GM18909 (cell line): ENCODE results near the gene ADD1.
A peak's percentile ranks its signal among the peaks of the same experiment; 100 is the strongest.

Experiments used
- ATAC-seq: cut with Tn5 transposase; IDR thresholded peaks from one replicate; pipeline ENCODE4 v1.9.1; 2021; ENCODE audit warnings: mild to moderate bottlenecking; ENCODE audit not compliant: unreplicated experiment, poor library complexity

ADD1 gene, protein sequence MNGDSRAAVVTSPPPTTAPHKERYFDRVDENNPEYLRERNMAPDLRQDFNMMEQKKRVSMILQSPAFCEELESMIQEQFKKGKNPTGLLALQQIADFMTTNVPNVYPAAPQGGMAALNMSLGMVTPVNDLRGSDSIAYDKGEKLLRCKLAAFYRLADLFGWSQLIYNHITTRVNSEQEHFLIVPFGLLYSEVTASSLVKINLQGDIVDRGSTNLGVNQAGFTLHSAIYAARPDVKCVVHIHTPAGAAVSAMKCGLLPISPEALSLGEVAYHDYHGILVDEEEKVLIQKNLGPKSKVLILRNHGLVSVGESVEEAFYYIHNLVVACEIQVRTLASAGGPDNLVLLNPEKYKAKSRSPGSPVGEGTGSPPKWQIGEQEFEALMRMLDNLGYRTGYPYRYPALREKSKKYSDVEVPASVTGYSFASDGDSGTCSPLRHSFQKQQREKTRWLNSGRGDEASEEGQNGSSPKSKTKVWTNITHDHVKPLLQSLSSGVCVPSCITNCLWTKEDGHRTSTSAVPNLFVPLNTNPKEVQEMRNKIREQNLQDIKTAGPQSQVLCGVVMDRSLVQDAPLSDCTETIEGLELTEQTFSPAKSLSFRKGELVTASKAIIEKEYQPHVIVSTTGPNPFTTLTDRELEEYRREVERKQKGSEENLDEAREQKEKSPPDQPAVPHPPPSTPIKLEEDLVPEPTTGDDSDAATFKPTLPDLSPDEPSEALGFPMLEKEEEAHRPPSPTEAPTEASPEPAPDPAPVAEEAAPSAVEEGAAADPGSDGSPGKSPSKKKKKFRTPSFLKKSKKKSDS

DNA sequence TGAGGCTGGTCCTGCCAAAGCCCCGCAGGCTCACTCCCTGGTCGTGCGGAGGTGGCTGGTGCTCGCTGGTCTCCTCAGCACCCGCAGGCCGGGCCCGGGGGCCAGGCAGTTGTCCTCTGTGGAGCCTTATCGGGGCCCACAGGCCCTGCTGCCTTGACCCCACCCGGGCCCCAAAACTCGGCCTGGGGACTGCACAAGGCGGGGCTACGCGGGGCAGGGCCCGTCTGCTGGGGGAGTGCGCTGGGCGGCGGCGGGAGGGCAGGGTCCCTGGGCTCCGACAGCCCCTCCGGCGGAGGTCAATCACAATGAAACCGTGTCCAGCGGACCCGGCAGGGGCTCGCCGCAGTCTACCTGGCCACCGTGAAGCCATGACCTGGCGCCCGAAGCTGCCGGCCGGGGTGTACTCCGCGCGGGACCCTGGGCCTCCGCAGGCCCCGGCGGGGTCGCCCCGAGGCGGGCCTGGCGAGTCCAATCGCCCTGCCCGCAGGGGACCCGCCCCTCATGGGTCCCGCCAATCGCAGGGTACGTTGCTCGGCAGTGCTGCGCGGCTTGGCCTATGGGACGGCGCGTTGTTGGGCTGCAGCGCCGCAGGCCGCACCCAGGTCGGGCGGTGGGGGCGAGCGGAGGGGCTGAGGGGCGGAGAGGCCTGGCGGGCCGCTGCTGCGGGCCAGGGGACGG is at the start of gene ADD1:
Gene ADD1 (plus strand): TSS at position 582 of the 678 bp plus-strand sequence. CDS start 32,072 bp downstream, outside the sequence.
- ATAC-seq = peak; percentile 85

DNA sequence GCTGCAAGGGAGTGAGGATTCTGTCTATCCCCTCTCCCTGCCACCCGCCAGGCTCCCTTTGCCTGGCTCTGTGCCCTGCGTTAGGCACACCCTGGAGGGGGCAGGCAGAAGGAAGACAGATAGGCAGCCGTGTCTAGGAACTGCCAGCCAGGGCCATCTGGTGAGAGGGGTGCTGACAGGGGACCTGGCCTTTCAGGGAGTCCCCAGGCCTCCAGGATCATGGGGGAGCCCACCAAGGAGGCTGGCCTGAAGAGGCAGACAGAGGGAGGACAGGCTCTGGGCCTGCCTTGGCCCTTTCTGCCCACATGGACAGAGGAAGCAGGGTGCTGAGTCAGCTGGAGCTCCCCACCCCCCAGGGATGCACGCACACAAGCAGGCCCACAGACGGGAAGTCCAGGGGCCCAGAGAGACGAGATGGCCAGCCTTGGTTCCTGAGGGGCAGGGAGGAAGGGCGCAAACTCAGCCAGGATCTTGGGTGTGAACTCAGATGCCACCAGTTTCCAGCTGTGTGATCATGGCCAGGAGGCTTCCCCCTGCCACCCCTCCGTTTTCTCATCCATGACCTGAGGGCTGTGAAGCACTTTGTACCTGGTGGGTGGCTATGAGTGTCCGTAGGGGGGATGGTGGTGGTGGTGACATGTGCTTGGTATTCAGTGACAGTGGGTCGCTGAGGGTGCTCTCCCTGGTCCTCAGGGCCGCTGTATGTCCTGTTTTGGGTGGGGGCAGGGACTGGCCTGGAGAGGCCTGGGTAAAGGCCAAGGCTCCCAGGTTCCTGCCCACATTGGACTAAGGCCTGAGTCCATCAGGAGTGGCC is 49.0 kb upstream of the ADD1 start:
- ATAC-seq = no peak

DNA sequence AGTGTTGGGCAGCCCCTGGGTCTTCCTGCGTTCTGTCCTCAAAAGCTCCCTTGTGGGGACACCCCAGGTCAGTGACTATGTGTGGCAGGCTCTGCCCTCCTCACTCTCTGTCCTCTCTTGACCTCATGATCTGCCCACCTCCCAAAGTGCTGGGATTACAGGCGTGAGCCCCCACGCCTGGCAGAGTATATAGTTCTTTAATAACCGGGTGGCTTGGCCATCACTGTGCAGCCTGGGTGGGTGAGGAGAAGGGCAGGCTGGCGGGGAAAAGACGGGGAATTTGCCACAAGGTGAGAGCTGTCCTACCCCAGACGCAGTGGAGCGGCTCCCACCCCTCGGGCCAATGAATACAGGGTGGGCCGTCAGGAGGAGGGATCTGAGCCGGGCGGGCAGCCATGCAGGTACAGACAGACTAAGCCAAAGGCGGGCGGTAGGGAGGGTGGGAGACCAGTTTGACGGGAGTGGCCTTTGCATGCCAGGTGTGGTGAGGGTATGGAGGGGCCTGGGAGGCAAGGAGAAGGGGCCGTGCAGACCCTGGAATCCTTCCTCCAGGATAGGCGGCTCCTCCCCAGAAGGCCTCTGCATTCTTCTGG is 48.2 kb upstream of the ADD1 start:
- no peak for ATAC-seq

DNA sequence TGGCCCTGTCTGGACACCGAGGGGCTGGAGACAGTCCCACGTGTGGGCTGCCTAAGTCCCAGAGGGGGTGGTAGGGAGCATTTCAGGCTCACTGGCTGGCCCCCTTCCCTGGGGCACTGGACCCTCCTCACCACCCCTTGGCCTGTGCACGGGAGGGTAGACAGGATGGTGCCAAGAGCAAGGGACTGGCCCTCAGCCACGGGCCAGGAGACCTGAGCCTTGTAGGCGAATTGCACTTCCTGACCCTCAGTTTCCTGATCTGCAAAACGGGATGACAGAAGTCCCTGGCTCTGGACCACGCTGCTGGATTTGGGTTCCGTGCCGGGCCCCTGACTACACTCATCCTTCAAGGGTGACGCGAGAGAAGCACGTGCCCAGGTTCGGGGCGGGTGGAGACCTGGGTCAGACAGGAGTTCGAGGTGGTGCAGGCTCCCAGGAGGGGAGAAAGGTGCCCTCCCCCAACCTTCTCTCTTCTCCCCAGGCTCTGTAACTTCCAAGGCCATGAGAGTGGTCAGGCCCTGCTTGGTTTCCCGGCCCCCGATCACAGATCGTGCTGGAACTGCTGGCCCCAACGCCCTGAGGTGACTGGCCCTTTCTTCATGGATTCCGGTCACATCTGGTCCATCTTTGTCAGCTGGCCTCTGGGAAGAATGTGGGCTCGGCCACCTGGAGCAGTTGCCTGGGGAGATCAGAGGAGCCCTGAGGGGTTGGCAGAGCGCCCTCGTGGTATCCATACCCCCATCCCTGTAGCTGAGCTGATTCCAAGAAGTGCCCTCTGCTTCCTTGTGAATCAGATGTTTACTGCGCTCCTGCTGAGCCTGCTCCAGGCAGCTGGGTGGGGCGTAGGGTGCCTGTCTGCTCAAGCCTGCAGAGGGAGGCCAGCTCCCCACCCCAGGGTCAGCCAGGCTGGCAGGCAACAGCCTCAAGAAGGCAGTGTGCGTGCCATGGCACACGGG is 47.5 kb upstream of the ADD1 start:
- no peak for ATAC-seq

DNA sequence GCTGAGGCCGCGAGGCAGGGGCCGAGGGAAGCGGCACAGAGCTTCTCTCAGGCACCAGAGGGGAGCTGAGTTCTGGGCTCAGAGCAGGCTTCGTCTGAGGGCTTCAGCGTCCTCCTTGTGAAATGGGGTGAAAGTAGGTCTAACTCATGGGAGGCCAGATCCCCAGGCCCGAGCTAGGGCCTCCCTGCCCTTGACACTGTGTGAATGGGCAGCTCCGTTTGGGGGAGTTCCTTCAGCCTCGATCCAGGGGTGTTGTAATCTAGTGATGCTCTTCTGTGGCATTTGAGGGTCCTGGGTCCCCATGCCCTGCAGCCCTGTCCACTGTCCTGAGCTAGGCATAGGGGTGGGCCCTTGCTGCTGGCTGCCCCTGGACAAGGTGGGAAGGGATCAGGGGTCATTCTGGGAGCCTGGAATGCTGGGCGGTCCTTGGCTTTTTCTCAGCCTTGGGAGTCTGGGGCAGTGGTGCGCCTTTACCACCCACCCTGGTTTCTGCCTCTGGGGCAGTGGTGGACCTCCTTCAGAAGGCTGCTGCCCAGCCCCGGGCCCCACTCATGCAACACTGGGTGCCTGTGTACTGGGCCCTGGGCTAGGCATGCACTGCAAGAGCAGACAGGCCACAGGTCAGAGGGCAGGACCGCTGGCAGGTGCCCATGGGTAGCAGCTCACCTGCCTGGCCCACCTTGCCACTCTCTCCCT is 46.6 kb upstream of the ADD1 start:
- no peak for ATAC-seq

DNA sequence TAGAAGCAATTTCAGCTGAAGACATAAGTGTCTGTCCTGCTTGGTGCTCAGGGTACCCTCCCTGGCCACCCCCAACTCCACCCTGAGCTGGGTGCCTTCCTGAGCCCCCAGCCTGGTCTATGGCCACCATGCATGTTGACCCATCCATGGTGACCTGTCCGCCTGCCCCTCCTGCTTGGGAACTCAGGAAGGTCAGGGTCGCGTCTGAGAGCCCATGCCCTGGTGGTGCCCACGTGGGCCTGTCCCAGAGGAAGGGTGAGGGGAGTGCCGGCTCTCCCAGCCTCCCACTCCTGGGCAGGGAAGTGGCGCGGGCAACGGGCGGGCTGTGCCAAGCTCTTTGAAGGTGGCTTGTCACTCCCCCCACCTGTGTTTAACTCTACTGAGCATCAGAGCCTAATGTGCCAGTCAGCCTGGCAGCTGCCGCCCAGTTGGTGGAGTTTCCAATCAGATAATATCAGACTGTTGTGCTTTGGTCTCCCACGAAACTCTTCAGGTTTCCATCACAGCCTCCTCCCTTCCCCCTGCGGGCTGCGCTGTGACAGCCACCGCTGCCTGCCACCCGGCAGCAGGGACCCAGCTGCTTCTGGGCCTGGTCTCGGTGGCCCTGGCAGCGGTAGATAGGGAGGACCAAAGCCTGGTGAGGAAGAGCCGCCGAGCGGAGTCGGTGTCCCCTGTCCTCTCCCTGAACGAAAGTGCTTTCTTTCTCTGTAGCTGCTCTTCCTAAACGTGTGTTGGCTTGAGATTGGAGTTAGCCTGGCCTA is 45.9 kb upstream of the ADD1 start:
- no peak for ATAC-seq

DNA sequence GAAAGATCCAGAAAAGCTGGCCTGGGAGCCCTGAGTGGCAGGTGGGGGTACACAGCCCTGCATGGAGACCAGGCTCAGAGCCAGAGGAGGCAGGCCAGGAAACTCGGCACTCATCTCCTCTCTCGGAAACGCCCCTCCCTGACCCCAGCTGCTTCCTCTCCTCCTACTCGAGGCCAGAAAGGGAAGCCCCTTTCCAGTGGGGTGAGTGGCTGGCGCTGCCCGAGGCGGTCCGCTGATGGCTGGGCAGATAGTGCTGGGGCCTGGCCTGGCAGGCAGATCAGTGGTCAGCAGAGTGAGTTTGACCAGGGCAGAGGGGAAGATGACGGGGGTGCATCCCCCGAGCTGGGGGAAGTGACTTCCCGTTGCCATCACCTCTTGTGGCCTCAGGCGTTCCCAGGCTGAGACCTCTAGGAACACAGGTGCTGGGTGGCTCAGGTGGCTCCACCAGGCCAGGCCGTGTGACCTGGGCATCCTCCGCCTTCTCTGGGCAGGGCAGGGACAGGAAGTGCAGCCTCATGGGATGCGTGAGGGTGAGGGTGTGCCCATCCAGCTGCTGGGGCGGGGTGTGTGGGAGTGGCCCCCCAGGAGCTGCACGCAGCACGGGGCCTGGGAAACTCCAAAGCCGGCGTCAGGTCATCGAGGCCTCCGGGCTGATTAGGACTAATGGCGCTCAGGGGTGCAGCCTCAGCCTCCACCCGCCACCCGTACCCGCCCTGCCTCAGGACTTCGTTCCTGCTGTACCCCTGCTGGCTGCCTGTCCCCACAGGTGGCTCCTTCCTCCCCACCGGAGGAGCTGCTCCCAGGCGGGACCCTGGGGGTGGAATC is 45.0 kb upstream of the ADD1 start:
- peak; percentile 54 for ATAC-seq

DNA sequence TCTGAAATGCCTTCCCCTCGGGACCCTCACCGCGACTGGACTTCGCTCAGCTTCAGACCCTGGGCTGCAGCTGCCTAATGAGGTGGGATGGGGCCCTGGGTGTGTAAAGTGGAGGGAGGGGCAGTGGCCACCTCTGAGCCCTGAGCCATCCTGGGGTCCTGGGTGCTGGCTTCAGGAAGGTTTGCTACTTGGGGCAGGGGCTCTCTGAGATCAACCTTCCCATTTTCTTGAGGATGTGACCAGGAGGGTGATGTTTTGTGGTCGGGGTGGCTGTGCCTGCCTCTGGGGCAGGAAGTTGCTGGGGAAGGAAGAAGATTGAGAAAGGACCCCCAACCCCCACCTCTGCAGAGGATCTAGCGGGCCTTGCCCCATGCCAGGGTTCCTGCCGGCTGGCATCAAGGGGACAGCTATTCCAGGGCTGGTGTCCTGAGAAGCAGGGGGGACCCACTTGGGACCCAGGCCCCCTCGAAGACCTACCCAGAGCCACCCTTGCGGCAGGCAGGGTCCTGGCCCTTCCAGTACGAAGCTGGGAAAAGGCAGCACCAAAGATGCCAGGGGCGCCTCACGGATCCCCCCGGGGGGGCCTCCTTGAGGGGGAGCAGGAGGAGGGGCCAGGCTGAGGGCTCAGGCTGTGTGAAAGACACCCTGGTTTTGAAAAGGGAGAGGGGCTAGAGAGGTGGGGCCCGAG is 44.3 kb upstream of the ADD1 start:
- no peak for ATAC-seq

DNA sequence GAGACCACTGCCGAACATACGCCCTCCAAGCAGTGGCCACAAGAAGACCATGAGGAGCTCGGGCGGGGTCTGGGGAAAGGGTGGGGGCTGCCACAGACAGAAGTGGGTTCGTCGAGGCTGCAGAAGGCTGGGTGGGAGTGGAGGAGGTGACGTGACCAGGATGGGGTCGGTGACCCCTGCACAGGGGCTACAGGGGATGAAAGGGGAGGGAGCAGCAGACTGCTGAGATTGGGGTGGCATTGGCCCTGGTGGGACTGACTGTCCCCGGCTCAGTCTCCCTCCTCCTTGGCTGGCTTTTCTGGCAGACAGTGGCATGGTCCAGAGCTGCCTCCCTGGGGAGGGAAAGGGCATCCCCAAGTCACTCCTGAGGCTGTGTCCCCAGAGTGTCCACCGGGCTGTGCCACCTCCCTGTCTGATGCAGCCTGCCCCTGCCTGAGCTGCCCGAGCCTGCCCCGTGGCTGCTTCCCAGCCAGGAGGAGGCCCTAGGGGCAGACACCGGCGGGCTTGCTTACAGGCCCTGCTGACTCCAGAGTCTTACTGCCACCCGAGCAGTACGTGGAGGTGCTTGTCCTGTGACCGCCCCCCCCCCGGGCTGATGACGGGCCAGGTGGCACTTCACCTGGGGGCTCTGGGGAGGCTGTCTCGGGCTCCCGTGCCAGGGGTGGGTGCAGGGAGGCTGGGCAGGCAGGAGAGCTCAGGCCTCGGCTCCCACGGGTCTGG is 43.5 kb upstream of the ADD1 start:
- ATAC-seq = no peak

DNA sequence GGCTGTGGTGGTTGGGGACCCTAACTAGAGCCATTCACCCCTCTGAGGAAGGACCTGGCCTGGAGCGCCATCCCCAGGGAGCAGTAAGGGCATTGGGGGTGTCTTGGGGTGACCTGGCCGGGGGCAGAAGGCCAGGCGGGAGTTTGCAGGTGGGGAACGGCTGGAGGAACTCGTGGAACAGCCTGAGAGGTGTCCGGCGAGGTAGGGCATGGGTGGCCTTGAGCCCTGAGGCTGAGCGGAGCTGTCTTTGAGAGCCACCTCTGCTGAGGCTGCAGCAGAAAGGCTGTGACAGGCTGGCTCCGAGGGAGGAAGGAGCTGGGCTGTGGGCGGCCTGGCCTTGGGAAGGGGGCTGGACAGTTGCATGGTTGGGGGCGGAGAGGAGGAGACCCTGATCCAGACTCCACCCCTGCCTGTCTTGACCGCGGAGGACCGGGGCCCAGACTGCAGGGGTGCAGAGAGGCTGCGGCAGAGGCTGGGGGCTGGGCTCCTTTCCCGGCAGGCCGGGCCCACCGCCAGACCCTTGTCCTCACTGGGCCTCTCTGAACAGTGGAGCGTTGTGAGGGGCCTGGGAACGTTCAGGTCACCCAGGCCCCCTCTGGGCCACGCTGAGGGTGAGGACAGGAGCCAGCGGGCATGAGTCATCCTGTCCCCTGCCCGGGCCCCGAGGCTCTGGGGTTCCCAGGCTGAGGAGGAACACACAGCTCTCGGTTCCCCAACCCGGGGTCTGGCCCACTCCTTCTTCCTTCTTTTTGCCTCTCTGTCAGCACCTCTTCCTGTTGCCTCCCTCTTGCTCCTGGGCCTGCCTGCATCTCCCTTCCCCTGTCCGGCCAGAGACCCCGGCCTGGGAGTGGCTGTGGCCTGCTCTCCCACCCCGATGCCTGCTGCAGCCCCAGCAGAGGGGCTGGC is 42.7 kb upstream of the ADD1 start:
- ATAC-seq = peak; percentile 41

DNA sequence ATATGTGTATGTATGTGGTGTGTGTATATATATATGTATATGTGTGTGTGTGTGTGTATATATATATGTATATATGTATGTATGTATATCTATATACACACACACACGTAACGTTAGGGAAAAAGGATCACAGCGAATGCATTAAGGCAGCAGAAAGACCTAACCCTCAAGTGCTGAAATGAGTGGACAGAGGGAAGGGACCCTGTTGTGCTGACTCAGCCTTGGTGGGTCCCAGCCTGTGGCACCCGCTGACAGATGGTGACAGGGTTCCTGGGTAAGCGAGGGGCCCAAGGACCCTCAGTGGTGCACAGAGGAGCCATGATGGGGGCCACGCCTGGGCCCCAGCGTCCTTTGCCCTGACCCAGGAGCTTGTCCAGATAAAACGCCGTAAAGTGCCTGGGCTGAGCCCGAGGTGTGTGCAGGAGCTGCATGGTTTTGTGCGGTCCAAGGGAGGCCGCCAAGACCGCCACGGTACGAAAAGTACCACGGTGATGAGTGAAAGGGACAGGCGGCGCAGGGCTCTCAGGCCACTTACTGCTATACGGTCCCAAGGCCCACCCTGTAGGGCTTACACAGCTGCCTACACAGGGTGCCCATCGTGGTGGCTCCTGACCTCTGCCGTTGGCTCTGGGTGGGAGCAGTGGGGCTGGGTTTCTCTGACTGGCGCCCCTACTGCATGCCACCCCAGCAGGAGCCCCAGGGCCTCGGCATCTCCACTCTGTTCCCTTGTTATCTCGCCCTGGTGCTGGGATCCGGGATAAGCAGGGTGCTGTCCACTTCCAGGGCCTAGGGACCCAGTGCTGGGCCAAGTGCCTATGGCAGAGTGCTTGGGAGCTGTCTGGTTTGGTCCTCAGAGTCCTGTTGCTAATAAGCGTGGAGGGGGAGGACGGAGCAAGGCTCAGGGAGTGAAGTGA is 40.8 kb upstream of the ADD1 start:
- no peak for ATAC-seq

DNA sequence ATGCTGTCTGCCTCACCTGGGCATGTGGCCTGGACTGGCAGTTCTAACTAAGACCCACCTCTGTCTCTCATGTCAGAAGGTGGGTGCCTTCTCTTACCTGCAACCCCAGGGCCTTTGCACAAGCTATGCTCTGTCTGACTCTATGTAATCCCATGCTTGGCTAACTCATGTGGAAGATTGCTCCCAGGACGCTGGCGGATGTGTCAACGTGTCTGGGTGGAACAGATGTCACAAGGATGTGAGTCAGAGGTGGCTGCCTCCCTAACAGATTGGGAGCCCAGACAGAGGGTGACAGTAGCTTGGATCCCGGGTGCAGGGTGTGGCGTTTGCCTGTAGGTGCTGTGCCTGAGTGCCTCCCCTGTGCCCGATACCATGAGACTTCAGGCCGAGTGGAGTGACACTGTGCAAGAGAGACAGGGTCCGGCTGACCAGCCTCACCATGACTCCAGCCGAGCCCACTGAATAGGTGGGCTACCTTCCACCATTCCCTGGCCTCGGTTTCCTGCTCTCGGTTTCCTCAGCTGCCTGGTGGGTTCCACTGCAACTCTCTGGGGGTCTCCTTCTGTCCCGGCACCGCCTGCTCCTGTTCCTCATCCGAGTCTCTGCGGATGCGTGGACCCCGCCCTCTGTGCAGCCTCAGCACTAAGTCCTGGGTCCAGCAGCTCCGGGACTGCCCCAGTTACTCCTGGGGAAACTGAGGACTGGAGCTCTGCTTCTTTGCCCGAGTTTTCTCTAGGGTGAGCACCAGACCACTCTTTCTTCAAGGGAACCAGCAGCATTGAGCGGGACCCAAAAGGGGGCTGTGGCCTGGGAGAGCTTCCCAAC is 39.8 kb upstream of the ADD1 start:
- ATAC-seq = no peak
